NCI-H82 treated with DMSO at 0.1 percent for 48 hours (cell line): ENCODE data around the gene FOXP1.
A peak's percentile ranks its signal among the peaks of the same experiment; 100 is the strongest.
"Not testable (repeated sequence)": the region's sequence is repeated elsewhere in the genome, so short reads cannot be mapped to it uniquely, and the experiment has no call there.

ENCODE experiments used
- DNase-seq: peaks from one replicate; lab custom pipeline; 2025; ENCODE audit not compliant: unreplicated experiment; lab: John Stamatoyannopoulos, UW

Gene FOXP1

DNA sequence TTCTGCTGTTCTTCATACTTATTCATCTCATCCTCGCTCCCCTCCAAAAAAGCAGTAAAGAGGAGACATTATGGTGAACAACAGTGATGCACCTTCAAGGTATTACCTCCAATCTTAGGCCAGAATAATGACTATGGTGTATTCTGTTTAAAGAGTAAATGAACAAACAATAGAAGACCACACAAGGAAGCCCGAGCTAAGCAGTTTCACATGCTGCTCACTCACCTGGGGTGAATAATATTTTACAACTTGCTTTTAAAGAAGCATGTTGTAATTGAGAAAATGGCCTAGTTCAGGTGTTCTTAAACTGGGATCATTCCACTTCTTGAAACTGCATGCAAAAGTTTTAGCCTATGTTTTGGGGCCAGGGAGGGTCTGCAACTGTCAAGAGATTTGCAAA is 581.2 kb downstream of the FOXP1 start:
- DNase-seq: no peak

DNA sequence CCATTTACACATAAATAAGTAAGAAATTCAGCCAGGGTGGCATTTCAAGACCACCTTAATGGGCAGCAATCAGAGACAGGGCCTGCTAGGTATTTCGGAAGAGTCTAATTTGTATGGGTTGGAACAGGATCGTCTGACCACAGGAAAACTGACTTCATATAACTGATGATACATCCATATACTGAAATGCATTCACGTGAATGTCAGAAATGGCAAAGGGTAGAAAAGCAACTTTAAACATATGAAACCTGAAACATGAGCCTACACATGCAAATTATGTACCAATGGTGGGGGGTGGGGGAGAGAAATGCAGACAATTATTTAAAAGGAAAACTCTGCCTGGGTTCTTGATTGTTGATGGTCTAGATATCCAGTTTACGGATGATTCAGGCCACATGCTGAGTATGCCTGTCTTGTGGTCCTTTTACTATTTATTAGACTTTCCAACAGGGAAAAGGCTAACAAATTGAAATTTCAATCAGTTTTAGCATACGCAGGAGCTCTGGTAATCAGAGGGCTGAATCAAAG is 582.2 kb downstream of the FOXP1 start:
- DNase-seq: no peak

DNA sequence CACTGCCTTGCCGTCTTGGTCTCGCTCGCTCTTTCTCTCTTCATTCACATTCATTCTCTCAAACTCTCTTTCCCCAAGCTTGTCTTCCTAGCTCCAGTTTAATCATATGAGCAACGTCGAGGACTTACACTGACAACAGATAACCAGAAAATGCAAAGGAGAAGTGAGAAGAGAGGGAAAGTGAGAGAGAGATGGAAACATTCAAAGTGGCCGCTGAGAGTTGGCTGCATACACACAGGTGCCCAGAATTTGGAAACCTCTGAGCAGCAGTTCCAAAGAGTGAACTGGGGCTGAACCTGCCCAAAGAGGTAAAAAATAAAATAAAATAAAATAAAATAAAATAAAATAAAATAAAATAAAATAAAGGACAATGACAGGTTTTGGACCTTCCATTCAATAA is 583.0 kb downstream of the FOXP1 start:
- no peak for DNase-seq

DNA sequence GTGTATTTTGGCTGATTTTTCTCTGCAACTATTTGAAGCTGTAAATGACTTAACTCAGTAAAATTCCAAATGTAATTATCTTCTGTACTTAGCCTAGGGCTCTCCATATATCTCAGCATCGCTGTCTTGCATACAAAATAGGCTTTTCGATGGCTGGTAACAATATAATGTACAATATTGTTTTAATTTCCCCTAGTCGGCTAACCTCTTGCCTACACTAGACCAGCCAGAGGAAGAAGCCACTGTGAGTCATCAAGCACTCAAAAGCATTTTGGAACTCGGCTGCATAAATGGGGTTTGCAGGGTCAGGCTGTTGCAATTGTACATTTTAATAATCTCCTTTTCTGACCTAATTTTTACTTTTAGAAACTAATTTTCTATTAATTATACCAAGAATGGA is 583.8 kb downstream of the FOXP1 start:
- no peak for DNase-seq

DNA sequence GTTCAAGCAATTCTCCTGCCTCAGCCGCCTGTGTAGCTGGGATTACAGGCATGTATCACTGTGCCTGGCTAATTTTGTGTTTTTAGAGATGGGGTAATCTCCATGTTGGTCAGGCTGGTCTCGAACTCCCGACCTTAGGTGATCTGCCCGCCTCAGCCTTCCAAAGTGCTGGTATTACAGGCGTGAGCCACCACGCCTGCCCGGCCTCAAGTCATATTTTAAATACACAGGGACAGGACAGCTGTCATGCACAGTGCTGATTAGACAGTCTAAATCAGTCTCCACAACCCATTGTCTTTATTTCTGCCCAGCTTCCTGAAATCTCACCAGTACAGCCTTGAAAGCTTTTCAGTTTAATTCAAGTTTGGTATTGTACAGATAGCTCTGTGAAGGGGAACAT is 587.4 kb downstream of the FOXP1 start:
- DNase-seq: no peak

DNA sequence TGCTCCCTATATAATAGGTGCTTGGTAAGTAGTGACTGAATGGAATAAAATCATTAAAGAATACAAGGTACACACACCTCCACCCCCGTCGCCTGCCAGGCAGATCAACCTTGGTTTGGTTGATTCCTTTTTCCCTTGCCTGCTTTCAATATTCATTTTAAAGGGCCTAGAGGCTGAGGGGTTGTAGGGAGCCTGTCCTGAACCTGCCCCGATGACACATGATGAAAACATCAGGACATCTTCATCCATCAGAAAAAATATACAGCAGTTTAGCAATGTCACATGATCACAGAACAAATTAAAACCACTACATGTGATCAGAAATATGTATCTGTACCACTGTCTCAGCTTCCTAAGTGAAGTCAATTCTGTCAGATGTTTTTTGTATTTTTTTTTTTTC is 588.9 kb downstream of the FOXP1 start:
- no peak for DNase-seq

DNA sequence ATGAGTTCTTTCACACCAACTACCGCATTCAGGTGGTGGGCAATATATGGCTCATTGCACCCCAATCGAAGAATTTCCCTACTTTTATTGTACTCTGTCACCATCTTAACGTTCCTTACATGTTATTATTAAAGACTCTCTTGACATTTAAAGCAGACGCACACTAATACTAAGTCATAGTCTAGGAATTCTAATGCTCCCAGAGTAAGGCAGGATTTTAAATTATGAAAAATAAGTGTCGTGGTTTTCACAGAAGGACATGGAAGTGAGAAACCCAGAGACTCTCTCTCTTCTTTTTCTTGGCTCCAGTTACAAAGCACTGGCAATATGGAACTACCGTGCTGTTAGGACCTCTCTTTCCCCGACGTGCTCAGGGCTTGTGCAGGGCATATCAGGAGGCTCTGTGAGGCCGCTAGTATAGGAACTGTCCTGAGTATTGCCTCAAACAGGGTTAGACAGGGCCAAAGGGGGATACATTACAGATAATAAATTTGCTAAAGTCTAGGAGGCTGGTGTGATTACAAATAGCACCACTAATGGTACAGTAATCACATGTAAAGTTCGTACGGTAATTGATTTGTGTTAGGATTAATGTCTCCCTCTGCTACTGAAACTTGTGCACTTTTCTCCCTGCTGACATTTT is 590.8 kb downstream of the FOXP1 start:
- no peak for DNase-seq

DNA sequence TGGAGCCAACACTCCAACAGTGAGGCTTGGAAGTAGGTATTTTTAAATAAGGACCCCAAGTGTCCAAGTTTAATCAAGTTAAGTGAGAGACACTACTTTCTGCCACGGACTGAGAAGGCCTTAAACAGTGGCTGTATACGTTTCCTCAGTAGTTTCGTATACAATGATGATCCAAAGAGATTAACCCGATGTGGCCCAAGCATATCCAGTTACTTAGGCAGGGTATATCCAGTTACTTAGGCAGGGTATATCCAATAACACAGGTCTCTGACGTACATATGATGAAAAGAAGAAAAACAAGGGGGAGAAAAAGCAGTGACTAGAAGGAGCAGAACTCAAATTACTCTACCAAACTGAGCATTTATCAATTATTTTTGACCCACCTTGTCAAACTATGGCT is 591.4 kb downstream of the FOXP1 start:
- DNase-seq: peak; percentile 29

DNA sequence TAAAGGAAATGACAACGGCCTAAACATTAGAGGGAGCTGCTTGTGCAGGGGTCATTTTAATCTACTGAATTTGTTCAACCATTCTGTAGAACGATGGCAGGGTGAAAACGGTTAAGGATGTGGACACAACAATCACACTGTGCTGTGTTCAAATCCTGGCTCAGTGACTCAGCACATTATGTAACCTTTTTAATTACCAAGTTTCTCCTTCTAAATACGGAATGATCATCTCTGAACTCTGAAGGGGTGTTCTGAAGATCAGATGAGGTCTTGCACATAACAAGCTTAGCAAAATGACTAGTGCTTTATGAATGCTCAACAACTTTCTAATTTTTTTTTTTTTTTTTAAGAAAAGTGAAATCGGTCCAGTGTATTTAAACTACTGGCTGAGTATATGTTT is 592.8 kb downstream of the FOXP1 start:
- DNase-seq: no peak

DNA sequence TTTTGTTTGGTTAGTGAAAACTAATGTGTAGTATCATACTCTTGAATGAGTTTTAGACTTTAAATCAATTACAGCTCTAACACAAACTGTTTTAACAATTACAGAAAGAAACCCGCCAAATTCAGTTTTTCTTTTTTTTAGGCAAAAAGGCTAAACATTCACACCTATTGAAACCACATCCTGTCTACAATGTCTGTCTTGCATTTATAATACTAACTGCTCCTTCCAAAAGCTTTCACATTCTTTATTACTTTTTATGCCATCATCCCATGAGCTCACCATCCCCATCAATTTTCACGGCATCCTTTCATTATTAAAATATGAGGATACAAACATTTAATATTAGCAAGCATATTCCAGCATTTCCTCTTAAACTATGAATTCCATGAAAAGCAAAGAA is 593.3 kb downstream of the FOXP1 start:
- DNase-seq: no peak

DNA sequence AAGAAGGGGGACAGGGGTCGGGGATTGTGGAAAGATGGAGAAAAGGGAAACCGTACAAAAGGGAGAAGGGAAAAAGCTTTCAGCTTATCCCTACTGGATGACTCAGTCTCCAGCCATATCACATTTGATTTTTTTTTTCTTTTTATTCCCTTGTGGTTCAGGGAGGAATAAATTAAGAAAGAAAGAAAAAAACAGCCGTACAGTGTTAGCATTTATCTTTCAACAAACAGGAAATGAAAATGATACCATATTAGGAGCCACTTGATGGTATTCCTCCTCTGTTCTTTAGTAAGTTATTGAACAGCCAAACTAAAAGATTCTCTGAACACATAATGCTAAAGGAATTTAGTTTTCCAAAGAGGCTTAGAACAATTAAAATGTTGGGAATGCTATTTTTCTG is 594.4 kb downstream of the FOXP1 start:
- no peak for DNase-seq

DNA sequence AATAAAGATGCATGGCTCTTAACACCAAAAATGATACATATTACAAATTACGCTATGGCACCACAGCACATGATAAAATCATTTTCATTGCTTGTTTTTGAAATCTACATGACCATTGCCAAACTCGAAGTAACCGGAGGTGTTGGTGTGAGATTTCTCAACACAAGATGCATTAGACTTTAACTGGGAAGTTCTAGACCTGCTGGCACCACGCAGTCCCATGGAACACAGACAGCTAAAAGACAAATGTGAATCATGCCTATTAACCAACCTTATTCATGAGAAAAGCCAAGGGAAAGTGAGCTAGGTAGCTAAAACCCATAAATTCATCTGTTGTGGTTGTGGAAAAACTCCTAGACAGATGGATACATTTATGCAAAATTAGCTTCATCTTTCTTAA is 595.4 kb downstream of the FOXP1 start:
- no peak for DNase-seq

DNA sequence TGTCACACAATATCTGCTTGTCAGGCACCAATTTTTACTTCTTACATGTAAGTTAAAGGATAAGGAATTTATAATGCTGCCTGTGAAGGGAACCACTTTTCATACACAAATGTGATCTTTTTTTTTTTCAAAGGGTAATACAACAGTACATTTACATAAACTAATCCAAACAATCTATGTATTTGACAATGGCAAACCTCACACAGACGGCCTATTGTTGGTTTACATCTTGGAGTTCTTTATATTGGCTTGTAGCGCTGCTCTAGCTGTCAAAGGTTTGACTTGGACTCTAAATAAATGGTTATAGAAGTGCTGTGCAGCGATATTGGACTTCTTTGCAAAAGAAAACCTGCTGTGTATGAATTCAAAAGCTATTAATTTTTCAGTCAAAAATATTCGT is 598.0 kb downstream of the FOXP1 start:
- DNase-seq: no peak

DNA sequence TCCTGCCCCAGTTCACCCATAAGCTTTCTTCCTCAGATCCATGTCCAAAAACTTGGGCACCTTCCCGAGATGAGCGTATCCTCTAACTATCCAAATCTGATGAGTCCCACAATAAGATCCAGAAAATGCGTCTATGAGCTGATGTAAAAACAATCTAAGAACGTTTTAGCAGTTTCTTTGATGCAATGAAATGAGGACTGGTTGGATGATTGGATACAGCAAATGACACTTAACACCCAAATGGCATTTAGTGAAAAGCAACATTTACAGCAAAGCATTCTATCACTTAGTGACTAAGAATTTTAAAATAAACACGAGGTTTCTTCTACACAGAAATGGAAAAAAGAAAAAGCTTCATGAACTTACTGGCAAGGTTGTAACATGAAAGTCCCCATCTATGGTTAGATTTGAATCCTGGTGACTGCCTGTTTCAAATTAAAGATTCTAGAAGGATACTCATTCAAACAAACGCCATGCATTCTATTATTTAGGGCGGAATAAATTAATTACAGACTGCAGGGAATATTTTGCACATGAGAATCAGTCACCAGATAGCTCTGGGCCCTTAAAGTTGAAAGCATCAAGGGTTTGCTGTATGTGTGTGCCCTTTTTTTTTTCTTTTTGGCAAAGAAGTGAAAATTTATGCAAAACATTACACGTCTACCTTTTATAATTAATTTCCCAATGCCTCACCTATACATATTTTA is 598.6 kb downstream of the FOXP1 start:
- DNase-seq: no peak

DNA sequence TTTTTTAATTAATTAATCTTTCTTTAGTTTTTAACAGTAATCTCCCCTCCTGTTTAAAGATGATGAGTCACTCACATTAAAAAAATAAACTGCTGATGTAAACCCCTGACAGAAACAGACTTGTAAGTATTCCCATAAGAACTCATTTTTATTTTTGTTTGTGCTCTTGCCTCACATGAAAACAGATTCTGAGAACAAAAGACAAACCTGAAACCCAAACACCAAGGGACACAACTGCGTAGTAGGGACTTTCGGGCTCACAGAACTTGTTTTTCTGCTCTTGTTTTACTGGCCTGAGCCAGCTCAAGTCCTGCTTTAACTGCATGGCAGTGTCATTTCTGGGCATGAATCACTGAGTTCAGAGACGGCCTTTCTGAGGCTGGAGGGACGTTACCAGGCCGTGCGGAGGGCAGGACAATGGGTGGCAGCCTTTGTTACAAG is 600.8 kb downstream of the FOXP1 start:
- DNase-seq: no peak

DNA sequence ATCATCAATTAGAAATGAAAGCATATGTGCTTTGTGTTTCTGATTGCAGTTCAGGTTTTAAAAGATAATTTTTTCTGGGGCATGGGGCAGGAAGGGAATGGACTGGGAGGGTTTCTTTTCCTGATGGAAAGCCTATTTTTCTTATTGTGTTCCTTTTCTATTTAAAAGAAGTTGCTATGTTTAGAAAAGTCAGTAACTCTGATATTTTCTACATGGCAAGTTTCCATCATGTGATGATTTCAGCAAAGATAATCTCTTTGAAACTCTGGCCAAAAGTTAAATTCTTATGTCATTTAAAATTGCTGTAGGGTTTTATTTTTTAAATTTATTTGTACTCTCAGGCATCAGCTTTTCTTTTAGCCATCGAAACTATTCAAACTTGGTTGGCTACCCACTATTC is 601.2 kb downstream of the FOXP1 start:
- DNase-seq: no peak

DNA sequence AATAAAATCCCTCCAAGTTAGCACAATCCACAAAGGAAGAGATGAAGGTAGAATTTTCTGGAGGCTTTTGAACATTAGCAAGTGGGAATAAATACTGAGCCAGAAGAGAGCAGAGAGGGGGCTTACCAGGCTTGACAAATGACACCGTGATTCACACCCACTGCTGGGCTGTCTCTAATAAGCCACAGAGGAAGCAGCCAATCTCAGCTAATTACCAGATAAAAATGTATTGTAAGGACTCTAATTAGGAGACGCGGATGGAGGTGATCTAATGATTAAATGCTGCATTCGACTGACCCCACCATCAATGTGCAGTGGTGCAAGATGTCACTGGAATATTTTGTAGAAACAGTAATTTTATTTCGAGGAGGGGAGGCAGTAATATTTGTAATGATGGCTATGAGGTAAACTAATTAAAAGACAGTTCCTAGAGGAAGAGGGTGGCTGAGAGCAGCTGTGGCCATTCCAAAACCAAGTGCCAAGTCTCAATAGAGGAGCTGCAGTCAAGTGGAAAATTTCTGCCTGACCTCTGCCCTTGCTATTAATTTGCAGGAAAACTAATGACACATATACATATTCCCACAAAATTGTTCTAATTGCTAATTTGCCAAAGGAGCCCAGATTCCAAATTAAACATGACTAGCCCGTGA is 602.2 kb downstream of the FOXP1 start:
- DNase-seq: no peak

DNA sequence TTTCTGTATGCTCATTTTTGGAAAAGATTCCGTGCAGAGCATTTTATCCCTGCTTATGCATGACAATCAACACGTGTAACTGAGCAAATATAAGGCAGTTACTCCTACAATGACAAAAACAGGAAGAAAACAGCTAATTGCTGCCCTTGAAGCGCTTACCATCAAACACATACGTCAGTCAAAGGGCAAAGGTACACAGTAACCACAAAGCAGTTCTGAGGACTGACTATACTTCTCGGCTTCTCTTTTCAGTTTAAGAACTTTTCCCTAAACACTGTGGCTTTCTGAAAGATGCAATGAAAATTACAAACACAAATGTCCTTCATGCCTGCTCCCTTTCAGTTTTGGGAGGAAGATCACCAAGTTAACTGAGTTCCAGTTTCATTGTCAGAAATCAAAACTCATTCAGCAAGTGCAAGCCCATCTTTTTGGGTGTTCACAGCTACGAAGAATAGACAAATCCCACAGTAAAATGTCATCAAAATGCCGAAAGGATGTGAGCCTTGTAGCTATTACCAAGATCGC is 602.8 kb downstream of the FOXP1 start:
- no peak for DNase-seq

DNA sequence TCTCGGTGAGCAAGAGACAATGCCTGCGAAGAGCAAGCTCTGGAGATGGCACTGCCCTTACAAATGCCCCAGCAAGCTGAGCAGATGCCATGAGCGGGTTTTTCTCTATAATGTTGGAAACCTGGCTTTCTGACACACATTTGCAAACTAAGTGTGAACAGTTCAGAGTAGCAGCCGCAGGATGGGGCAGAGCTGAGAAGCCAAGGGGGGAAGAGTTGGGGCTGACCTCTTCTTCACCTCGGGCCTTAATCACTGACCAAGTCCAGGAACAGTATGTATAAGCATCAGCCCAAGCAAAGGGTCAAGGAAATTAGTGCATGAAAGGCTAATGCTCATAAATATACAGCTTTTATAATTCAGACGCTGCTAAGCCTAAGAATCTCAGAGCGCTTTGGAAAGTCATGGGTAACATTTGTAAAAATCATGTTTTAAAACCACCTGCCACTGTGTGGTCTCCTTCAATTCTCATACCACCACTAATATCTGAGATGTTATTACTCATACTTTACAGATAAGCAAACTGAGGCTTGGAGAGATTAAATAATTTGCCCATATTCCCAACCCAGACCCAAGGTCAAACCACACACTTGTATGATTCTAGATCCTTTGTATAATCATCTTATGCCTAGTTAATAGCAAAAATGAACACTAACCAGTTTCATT is 603.4 kb downstream of the FOXP1 start:
- no peak for DNase-seq

DNA sequence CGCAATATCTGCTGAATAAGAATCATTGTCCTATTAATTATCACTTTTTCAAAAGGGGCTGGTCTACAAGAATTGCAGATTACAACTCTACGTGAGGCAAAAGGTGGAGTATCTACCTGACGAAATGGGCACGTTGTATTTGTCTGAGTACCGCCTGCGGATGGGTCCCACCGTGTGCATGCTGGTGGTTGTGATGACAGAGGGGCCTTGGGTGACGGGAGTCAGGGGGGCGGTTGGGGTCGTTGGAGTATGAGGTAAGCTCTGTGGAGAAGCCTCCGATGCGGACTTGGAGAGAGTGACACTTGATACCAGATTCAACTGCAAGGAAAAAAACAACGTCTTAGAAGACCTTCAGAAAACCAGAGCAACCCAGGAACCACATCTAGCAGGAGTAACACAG is 605.8 kb downstream of the FOXP1 start:
- no peak for DNase-seq

DNA sequence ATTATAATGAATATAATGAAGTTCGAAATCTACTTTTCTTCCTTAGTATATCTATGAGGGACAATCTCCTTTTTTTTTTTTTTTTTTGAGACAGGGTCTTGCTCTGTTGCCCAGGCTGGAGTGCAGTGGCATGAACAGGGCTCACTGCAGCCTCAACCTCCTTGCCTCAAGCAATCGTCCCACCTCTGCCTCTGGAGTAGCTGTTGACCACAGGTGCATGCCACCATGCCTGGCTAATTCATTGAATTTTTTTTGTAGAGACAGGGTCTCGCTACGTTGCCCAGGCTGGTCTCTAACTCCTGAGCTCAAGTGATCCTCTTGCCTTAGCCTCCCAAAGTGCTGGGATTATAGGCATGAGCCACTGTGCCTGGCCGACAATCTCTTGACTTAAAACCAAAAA is 607.5 kb downstream of the FOXP1 start:
- not testable (repeated sequence) for DNase-seq
